BLaER1 treated with 17β-estradiol and CSF1 and Interleukin-3, amounts not matched to agents 10 nM and 100 nM (cell line): ENCODE results near the gene RGCC.
A peak's percentile ranks its signal among the peaks of the same experiment; 100 is the strongest.

Source experiments
- H3K27ac ChIP-seq, 11 experiments: shearing (Covaris generic); formaldehyde crosslinking; 2 replicates each; pipeline ENCODE4 v1.8.1; 2022
- H3K27me3 ChIP-seq, 11 experiments: shearing (Covaris generic); formaldehyde crosslinking; 2 replicates each; pipeline ENCODE4 v1.8.1; 2022
- H3K36me3 ChIP-seq, 11 experiments: shearing (Covaris generic); formaldehyde crosslinking; 2 replicates each; pipeline ENCODE4 v1.8.1; 2022
- H3K4me1 ChIP-seq, 10 experiments: shearing (Covaris generic); formaldehyde crosslinking; 2 replicates each; pipeline ENCODE4 v1.8.1; 2022
- H3K4me2 ChIP-seq, 11 experiments: shearing (Covaris generic); formaldehyde crosslinking; 2 replicates each; pipeline ENCODE4 v1.8.1; 2022
- H3K4me3 ChIP-seq, 10 experiments: shearing (Covaris generic); formaldehyde crosslinking; 2 replicates each; pipeline ENCODE4 v1.8.1; 2022
- H3K9ac ChIP-seq, 11 experiments: shearing (Covaris generic); formaldehyde crosslinking; 2 replicates each; pipeline ENCODE4 v1.8.1; 2022
- H3K9me3 ChIP-seq, 11 experiments: shearing (Covaris generic); formaldehyde crosslinking; replicated peaks in 1 of 11; 2 replicates each; pipeline ENCODE4 v1.8.1; 2022
- H4K20me1 ChIP-seq, 11 experiments: shearing (Covaris generic); formaldehyde crosslinking; 2 replicates each; pipeline ENCODE4 v1.8.1; 2022
- Cebpa-rat ChIP-seq, 11 experiments: shearing (Covaris generic); IDR thresholded peaks; 2 replicates each; pipeline ENCODE4 v1.8.1; 2022

The RGCC gene

GRCh38 chr13:41458761-41459431 lies 1.5 kb downstream of the RGCC start:
- Histone ChIP-seq H3K4me3 (peak overlapping the region in 7 of 10 experiments; percentile 57 to 75 (median 71); a peak in 9 of 20 replicates), H3K36me3 (no peaks in the 10 kb centered on the region; a peak in 1 of 22 replicates), H3K9me3 (peaks cover 0 to 27% (median 18%) of the 10 kb centered on the region in 11 experiments; a peak in 18 of 22 replicates), H3K4me2 (peak overlapping the region in 7 of 11 experiments; percentile 96 to 99 (median 98); a peak in 11 of 22 replicates), H3K4me1 (peaks cover 21 to 62% (median 37%) of the 10 kb centered on the region in 10 experiments), H4K20me1 (peaks cover 0 to 11% (median 0%) of the 10 kb centered on the region in 11 experiments; a peak in 3 of 22 replicates), H3K27ac (peak overlapping the region in 1 of 11 experiments; percentile 82; a peak in 2 of 22 replicates), H3K27me3 (peaks cover 45 to 67% (median 62%) of the 10 kb centered on the region in 11 experiments), H3K9ac (peak overlapping the region in 2 of 11 experiments; percentile 87 to 89; a peak in 3 of 22 replicates)
- no peak for TF ChIP-seq Cebpa-rat (IDR thresholded peaks at IDR 0.05)

DNA sequence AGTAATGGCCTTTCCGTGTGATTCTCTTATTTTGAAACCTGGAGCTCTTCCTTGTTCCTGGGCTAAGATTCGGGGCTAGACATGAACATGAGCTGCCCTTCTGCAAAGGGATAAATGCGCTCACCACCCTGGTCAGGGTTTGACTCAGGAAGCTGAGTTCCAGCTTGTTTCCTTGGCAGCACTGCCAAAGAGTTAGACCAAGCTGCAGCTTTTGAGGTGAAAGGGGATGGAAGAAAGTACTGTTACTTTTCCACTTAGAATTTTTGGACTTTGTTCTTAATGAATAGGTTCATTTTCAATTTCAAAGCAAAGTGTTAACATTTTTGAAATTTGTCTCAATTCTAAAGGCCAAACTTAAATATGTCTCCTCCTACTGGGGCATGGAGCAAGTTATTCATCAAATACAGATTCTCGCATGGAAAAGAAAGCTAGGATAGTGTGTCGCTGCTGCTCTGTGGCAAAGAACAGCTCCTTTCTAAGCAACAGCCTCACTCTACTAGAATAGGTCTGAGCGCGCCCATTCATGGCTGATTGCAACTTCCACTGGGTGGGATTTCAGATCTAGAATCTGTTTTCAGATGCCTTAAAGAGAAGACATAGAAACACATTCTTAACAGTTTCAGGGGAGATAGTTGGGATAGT lies 2.2 kb downstream of the RGCC start:
- H3K9me3 ChIP-seq = peaks cover 0 to 26% (median 18%) of the 10 kb centered on the region in 11 experiments; a peak in 18 of 22 replicates
- peaks cover 0 to 11% (median 0%) of the 10 kb centered on the region in 11 experiments; a peak in 3 of 22 replicates for H4K20me1 ChIP-seq
- H3K4me1 ChIP-seq = peaks cover 28 to 68% (median 44%) of the 10 kb centered on the region in 10 experiments
- peak overlapping the region in 2 of 10 experiments; percentile 72 to 75; a peak in 3 of 20 replicates for H3K4me3 ChIP-seq
- peaks cover 45 to 64% (median 61%) of the 10 kb centered on the region in 11 experiments for H3K27me3 ChIP-seq
- no peak for TF ChIP-seq Cebpa-rat (IDR thresholded peaks at IDR 0.05)
- peak overlapping the region in 1 of 11 experiments; percentile 87; a peak in 2 of 22 replicates for H3K9ac ChIP-seq
- peak overlapping the region in 2 of 11 experiments; percentile 98 to 99; a peak in 4 of 22 replicates for H3K4me2 ChIP-seq
- H3K27ac ChIP-seq = no peak overlapping the region
- H3K36me3 ChIP-seq = no peaks in the 10 kb centered on the region; a peak in 1 of 22 replicates

DNA sequence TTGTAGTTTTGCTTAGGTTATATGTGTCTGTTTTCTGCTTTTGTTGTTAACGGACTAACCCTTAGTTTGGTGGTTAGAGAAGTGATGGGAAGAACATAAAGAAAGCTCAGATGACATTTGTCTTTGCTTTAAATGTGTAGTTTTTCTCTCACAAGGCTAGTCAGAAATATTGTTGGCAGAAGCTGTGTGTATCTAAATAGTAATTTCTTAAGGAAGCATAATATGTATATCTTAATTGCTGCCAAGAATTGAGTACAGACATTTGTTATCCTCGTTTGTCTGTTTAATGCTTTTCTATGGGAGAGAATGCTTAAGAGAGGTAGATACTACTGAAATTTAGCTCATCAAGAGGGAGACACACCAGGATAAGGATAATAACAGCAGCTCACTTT lies 2.7 kb downstream of the RGCC start:
- H3K9me3 ChIP-seq = peaks cover 0 to 26% (median 18%) of the 10 kb centered on the region in 11 experiments; a peak in 18 of 22 replicates
- H4K20me1 ChIP-seq = peaks cover 0 to 11% (median 0%) of the 10 kb centered on the region in 11 experiments; a peak in 3 of 22 replicates
- H3K27ac ChIP-seq = no peak overlapping the region
- H3K27me3 ChIP-seq = peaks cover 45 to 59% (median 56%) of the 10 kb centered on the region in 11 experiments
- H3K4me1 ChIP-seq = peaks cover 33 to 73% (median 49%) of the 10 kb centered on the region in 10 experiments
- no peaks in the 10 kb centered on the region; a peak in 1 of 22 replicates for H3K36me3 ChIP-seq
- TF ChIP-seq Cebpa-rat (IDR thresholded peaks at IDR 0.05) = no peak
- H3K9ac ChIP-seq = peak overlapping the region in 1 of 11 experiments; percentile 87; a peak in 1 of 22 replicates
- peak overlapping the region in 2 of 10 experiments; percentile 72 to 75; a peak in 3 of 20 replicates for H3K4me3 ChIP-seq
- peak overlapping the region in 3 of 11 experiments; percentile 19 to 99 (median 98); a peak in 5 of 22 replicates for H3K4me2 ChIP-seq

DNA sequence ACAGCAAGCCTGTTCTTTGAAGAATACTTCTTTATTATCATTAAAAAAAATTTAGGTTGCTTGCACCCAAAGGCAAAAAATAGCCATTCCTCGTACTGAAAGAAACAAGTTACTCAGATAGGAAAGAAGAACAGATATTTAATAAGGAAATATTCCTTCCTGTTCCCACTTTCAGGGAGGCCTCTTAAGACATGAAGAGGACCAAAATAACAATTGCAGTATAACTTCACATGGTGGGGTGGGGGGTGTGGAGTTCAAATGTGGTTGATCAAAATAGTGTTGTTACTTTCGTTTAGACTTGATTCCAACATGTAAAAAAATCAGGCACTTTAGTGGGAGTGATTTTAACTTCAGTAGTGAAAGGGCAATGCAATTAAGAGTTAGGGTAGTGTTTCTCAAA lies 3.6 kb downstream of the RGCC start:
- peaks cover 41 to 51% (median 48%) of the 10 kb centered on the region in 11 experiments for H3K27me3 ChIP-seq

GRCh38 chr13:41461527-41462139 lies 4.3 kb downstream of the RGCC start:
- peaks cover 34 to 44% (median 41%) of the 10 kb centered on the region in 11 experiments for H3K27me3 ChIP-seq
- peaks cover 0 to 20% (median 14%) of the 10 kb centered on the region in 11 experiments; a peak in 18 of 22 replicates for H3K9me3 ChIP-seq
- no peak overlapping the region for H3K27ac ChIP-seq
- peaks cover 0 to under 1% (median 0%) of the 10 kb centered on the region in 11 experiments; a peak in 1 of 22 replicates for H3K36me3 ChIP-seq
- no peak for TF ChIP-seq Cebpa-rat (IDR thresholded peaks at IDR 0.05)
- H3K9ac ChIP-seq = no peak overlapping the region
- H3K4me1 ChIP-seq = peaks cover 46 to 89% (median 63%) of the 10 kb centered on the region in 10 experiments
- peak overlapping the region; percentile 1 to 98 (median 19); a peak in 14 of 22 replicates for H3K4me2 ChIP-seq
- no peak overlapping the region; a peak in 1 of 20 replicates for H3K4me3 ChIP-seq
- H4K20me1 ChIP-seq = peaks cover 0 to 11% (median 0%) of the 10 kb centered on the region in 11 experiments; a peak in 3 of 22 replicates

More for the DNA sequence above, 3.6 kb downstream of the RGCC start:
- peaks cover 41 to 82% (median 57%) of the 10 kb centered on the region in 10 experiments for H3K4me1 ChIP-seq
- peaks cover 0 to 11% (median 0%) of the 10 kb centered on the region in 11 experiments; a peak in 3 of 22 replicates for H4K20me1 ChIP-seq
- TF ChIP-seq Cebpa-rat (IDR thresholded peaks at IDR 0.05) = no peak
- no peak overlapping the region for H3K27ac ChIP-seq
- H3K4me2 ChIP-seq = peak overlapping the region in 5 of 11 experiments; percentile 19 to 99 (median 41); a peak in 8 of 22 replicates
- no peaks in the 10 kb centered on the region; a peak in 1 of 22 replicates for H3K36me3 ChIP-seq
- H3K9me3 ChIP-seq = peaks cover 0 to 26% (median 18%) of the 10 kb centered on the region in 11 experiments; a peak in 18 of 22 replicates
- peak overlapping the region in 1 of 10 experiments; percentile 75; a peak in 1 of 20 replicates for H3K4me3 ChIP-seq
- 0 out of 22 replicates have a peak overlapping the region, but pooled peaks of 1 of the 11 experiments have one; percentile 22 for H3K9ac ChIP-seq

DNA sequence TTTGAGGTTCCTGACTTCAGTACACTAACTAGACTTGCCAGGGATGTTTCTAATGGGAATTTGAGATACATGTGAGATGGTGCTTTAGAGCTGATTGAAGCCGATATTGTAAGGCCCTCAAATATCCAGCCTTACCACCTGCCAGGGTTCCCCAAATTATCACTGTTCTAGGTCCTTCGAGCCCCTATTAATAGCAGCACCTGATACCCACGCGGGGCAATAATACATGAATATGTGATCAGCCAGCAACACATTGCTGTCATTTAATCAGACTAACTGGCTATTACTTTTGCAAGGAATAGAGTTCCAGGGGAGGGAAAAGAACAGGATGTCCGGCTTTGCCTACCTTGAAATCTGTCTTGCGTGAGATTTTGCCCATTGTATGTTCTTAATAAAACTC lies 5.1 kb downstream of the RGCC start:
- TF ChIP-seq Cebpa-rat (IDR thresholded peaks at IDR 0.05) = no peak
- H3K27me3 ChIP-seq = peaks cover 26 to 36% (median 33%) of the 10 kb centered on the region in 11 experiments
- H3K4me1 ChIP-seq = peaks cover 43 to 95% (median 60%) of the 10 kb centered on the region in 10 experiments
- H3K4me2 ChIP-seq = peak overlapping the region in 10 of 11 experiments; percentile 14 to 98 (median 36); a peak in 13 of 22 replicates
- peaks cover 0 to 14% (median 9%) of the 10 kb centered on the region in 11 experiments; a peak in 14 of 22 replicates for H3K9me3 ChIP-seq
- H3K9ac ChIP-seq = no peak overlapping the region
- H3K4me3 ChIP-seq = no peak overlapping the region
- peaks cover 0 to 9% (median 0%) of the 10 kb centered on the region in 11 experiments; a peak in 2 of 22 replicates for H3K36me3 ChIP-seq
- H3K27ac ChIP-seq = no peak overlapping the region
- peaks cover 0 to 11% (median 0%) of the 10 kb centered on the region in 11 experiments; a peak in 3 of 22 replicates for H4K20me1 ChIP-seq

GRCh38 chr13:41463838-41464602 lies 6.7 kb downstream of the RGCC start:
- H3K9ac ChIP-seq = peak overlapping the region in 10 of 11 experiments; percentile 10 to 72 (median 58); a peak in 17 of 22 replicates
- H3K9me3 ChIP-seq = no peaks in the 10 kb centered on the region
- H4K20me1 ChIP-seq = no peaks in the 10 kb centered on the region
- H3K27ac ChIP-seq = peak overlapping the region; percentile 61 to 88 (median 81)
- H3K4me1 ChIP-seq = peaks cover 31 to 81% (median 49%) of the 10 kb centered on the region in 10 experiments
- H3K4me2 ChIP-seq = peak overlapping the region; percentile 73 to 98 (median 90)
- H3K4me3 ChIP-seq = peak overlapping the region in 2 of 10 experiments; percentile 3 to 13; a peak in 2 of 20 replicates
- peaks cover 10 to 20% (median 17%) of the 10 kb centered on the region in 11 experiments; a peak in 21 of 22 replicates for H3K27me3 ChIP-seq
- peaks cover 0 to 24% (median 0%) of the 10 kb centered on the region in 11 experiments; a peak in 4 of 22 replicates for H3K36me3 ChIP-seq
- TF ChIP-seq Cebpa-rat (IDR thresholded peaks at IDR 0.05) = no peak
